Tibial nerve (tissue), 4 donors: ENCODE measurements around the gene SUFU. TPM values are rescaled to one million over a fixed set of nuclear protein-coding genes. Genes with fewer than 3 reads are reported as not detected.

Experiments
- DNase-seq, 2 donors: peaks; one replicate each; pipeline ENCODE4 v3.0.0-alpha.2; 2019; ENCODE audit warnings: low spot score in 2 of 2
- H3K27ac ChIP-seq, 4 donors: fragments of 200-600 bp; sonication (generic) in 3 of 4; one replicate each; pipeline ENCODE4 v1.5.1; 2017 to 2019; ENCODE audit warnings: mild to moderate bottlenecking in 1 of 4
- H3K27me3 ChIP-seq, 2 donors: fragments of 200-600 bp; sonication (generic) in 1 of 2; one replicate each; pipeline versions ENCODE4 v1.5.1 to v1.6.0; 2017 to 2019
- H3K36me3 ChIP-seq, 3 donors: fragments of 200-600 bp; sonication (generic); one replicate each; pipeline ENCODE4 v1.5.1; 2018 to 2019
- H3K4me1 ChIP-seq, 4 donors: fragments of 200-600 bp; sonication (generic) in 3 of 4; one replicate each; pipeline ENCODE4 v1.5.1; 2017 to 2019
- H3K4me3 ChIP-seq, 4 donors: fragments of 200-600 bp; sonication (generic) in 3 of 4; one replicate each; pipeline ENCODE4 v1.5.1; 2017 to 2019; ENCODE audit warnings: mild to moderate bottlenecking in 1 of 4, moderate library complexity in 1 of 4
- H3K9me3 ChIP-seq, 4 donors: fragments of 200-600 bp; sonication (generic) in 3 of 4; one replicate each; pipeline ENCODE4 v1.5.1; 2017 to 2019
- CTCF ChIP-seq, 5 experiments: fragments of 200-600 bp in 3 of 5; fragments of 450-650 bp in 2 of 5; sonication (generic) in 3 of 5; IDR thresholded peaks; one replicate each; pipeline ENCODE4 v1.5.1; 2016 to 2019; ENCODE audit warnings: antibody characterized with exemption in 5 of 5, mild to moderate bottlenecking in 3 of 5, moderate library complexity in 2 of 5
- EP300 ChIP-seq, 2 donors: sonication (generic); formaldehyde crosslinking; IDR thresholded peaks; one replicate each; pipeline ENCODE4 v1.6.1; 2017; ENCODE audit warnings: antibody characterized with exemption in 2 of 2, mild to moderate bottlenecking in 1 of 2
- POLR2A ChIP-seq, 2 donors: fragments of 450-650 bp; IDR thresholded peaks; one replicate each; pipeline ENCODE4 v1.6.1; 2017; ENCODE audit warnings: antibody characterized with exemption in 2 of 2, mild to moderate bottlenecking in 2 of 2, moderate library complexity in 2 of 2
- WGBS, 2 donors: methylation state at CpG; one replicate each; pipeline ENCODE4 v1.1.5; 2018; 5-methylcytosine and 5-hydroxymethylcytosine counted together
- total RNA-seq, 4 donors: library from RNA; depleted of rRNA; stranded (reverse); fragments of >200 nt; gene quantifications; one replicate each; pipeline ENCODE4 v1.1.0, GENCODE V29; 2016

The SUFU gene
- total RNA-seq, 4 donors from 2014 or later: 9.8 to 17.1 (median 14.2) TPM

DNA sequence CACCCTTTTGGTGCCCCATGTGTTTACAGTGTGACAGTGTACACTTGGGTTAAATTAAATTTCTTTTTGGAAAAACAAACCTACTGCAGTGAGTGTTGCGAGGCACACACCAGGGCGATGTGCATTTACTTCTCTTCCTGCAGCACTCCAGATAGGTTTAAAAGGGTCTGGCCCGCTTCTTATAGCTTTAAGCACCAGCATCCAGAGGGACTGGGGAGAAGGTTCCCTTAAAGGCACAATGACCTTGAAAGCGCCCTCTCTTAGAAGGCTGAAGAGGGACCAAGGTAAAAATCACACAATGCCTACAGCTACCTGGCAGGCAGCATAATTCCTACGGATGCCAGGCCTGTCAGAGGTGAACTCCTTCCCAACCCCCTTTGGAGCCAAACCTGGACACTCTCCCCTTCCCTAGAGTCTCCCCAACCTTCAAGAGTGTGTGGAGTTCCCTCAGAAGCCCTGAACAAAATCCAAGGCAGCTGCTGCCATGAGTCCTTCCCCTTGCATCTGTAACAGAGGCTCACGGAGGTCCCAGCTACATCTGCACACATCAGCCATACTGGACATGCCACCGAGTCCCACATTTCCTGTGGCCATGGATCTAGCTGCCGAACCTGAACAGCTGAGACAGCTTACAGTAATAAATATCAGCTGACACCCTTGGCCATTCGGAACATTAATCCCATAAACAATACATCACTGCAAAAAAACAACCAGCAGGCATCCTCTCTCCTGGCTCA, 173.7 kb downstream of the SUFU start:
- Histone ChIP-seq H3K27ac (peak overlapping the region; percentile 29 to 94 (median 72)), H3K27me3 (no peaks in the 10 kb centered on the region), H3K36me3 (peaks cover 0 to 13% (median 0%) of the 10 kb centered on the region in 3 donors), H3K4me1 (peaks cover 6 to 71% (median 61%) of the 10 kb centered on the region in 4 donors), H3K4me3 (no peak overlapping the region), H3K9me3 (no peaks in the 10 kb centered on the region)
- no peak for DNase-seq
- WGBS, 2 donors: 61 to 63% methylated on average over 9 of the region's 9 CpGs
- no peak for TF ChIP-seq EP300 (IDR thresholded peaks at IDR 0.05)
- TF ChIP-seq POLR2A (IDR thresholded peaks at IDR 0.05): no peak
- TF ChIP-seq CTCF (IDR thresholded peaks at IDR 0.05): no peak

DNA sequence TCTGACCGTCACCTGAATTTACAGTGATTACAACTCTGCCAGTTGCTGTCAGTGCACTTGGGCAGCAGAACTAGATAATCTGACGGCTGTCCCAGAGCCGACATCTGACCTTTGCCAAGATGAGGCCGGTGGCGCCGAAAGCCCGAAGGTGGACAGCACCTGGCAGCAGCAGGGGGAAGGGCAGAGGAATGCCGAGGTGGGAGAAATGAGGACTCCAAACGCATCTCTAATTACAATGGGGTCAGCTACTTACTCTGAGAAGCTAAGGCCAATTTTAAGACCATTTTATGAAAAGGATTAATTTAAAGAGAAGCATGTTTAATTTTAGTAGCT, 174.3 kb downstream of the SUFU start:
- peaks cover 0 to 16% (median 0%) of the 10 kb centered on the region in 3 donors for H3K36me3 ChIP-seq
- 74 to 78% methylated on average over 9 of the region's 9 CpGs for WGBS, 2 donors
- no peaks in the 10 kb centered on the region for H3K9me3 ChIP-seq
- DNase-seq: no peak
- no peak overlapping the region for H3K4me3 ChIP-seq
- H3K27ac ChIP-seq: peak overlapping the region; percentile 58 to 94 (median 80)
- H3K4me1 ChIP-seq: peaks cover 6 to 67% (median 58%) of the 10 kb centered on the region in 4 donors
- no peak for TF ChIP-seq EP300 (IDR thresholded peaks at IDR 0.05)
- TF ChIP-seq CTCF (IDR thresholded peaks at IDR 0.05): no peak
- H3K27me3 ChIP-seq: no peaks in the 10 kb centered on the region

GRCh38 chr10:102678842-102679289, 175.1 kb downstream of the SUFU start:
- H3K36me3 ChIP-seq: peaks cover 0 to 21% (median 0%) of the 10 kb centered on the region in 3 donors
- H3K27me3 ChIP-seq: no peaks in the 10 kb centered on the region
- H3K9me3 ChIP-seq: no peaks in the 10 kb centered on the region
- H3K4me3 ChIP-seq: peak overlapping the region in 1 of 4 donors; percentile 9
- peaks cover 6 to 58% (median 52%) of the 10 kb centered on the region in 4 donors for H3K4me1 ChIP-seq
- TF ChIP-seq CTCF (IDR thresholded peaks at IDR 0.05) (peak; percentile 56 to 83 (median 74)), POLR2A (IDR thresholded peaks at IDR 0.05) (no peak), EP300 (IDR thresholded peaks at IDR 0.05) (peak in 1 of 2 donors; percentile 40)
- peak overlapping the region; percentile 58 to 94 (median 80) for H3K27ac ChIP-seq
- DNase-seq: peak; percentile 53
- WGBS, 2 donors: 4 to 7% methylated on average over 8 to 9 of the region's 9 CpGs

DNA sequence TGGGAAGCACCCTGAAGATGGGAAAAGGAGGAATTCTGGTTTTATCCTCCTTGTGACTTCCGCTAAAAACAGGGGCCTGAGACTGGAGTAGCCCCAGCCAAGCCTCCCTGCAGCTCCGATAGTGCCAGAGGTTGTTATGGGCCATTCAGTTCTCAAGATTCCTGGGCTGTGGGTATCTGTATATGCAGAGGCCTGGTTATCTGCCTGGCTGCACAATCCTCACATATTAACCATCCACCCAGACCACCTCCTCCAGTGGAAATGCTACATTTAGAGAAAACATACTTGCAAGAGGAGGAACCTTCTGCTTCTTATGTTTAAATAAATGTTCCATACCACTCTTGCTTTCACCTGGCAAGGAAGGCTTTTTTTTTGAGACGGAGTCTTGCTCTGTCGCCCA, 175.8 kb downstream of the SUFU start:
- Histone ChIP-seq H3K27ac (peak overlapping the region; percentile 58 to 94 (median 80)), H3K4me1 (peaks cover 6 to 51% (median 45%) of the 10 kb centered on the region in 4 donors), H3K36me3 (peaks cover 0 to 28% (median 0%) of the 10 kb centered on the region in 3 donors), H3K27me3 (no peaks in the 10 kb centered on the region), H3K9me3 (no peaks in the 10 kb centered on the region), H3K4me3 (no peak overlapping the region)
- DNase-seq: no peak
- WGBS, 2 donors: 96 to 98% methylated on average over 4 of the region's 4 CpGs
- TF ChIP-seq CTCF (IDR thresholded peaks at IDR 0.05): no peak
- no peak for TF ChIP-seq EP300 (IDR thresholded peaks at IDR 0.05)
- TF ChIP-seq POLR2A (IDR thresholded peaks at IDR 0.05): no peak

DNA sequence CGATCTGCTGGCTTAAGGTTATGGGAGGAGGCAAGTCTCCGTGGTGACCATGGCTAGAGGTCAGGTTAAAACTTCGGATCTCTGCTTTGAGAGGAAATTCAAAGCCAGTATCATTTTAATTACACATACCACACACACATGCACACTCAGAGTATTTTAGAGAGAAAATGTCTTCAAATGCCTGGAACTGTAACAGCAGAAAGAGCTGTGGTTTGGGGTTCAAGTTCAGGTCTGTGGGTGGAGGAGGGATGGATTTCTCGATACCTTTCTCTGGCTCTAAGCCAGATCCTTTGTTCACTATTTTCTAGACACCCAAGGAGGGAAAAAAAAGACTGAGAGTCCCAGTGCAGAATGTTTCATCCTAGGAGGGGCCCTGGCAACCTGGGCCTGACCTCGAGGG, 177.9 kb downstream of the SUFU start:
- 75 to 81% methylated on average over 5 of the region's 5 CpGs for WGBS, 2 donors
- no peak overlapping the region for H3K27ac ChIP-seq
- H3K27me3 ChIP-seq: no peaks in the 10 kb centered on the region
- no peaks in the 10 kb centered on the region for H3K9me3 ChIP-seq
- TF ChIP-seq EP300 (IDR thresholded peaks at IDR 0.05) (no peak), POLR2A (IDR thresholded peaks at IDR 0.05) (no peak), CTCF (IDR thresholded peaks at IDR 0.05) (no peak)
- H3K4me3 ChIP-seq: no peak overlapping the region
- peaks cover 6 to 30% (median 25%) of the 10 kb centered on the region in 4 donors for H3K4me1 ChIP-seq
- DNase-seq: no peak
- peaks cover 0 to 48% (median 0%) of the 10 kb centered on the region in 3 donors for H3K36me3 ChIP-seq
